Panc1 (cell line): Measurements from ENCODE around the gene CDC42BPA. TPM values are rescaled to one million over a fixed set of nuclear protein-coding genes. Genes with fewer than 3 reads are reported as not detected.

ENCODE experiments used
- ATAC-seq: fragments of 200-7000 bp; cut with Tn5 transposase; 2 replicates; pipeline ENCODE4 v1.9.1; 2020; ENCODE audit warnings: mild to moderate bottlenecking, moderate library complexity
- BruUV-seq: library from RNA; stranded (reverse); fragments of 400-500 nt; replicated peaks from 2 replicates; lab custom pipeline; 2021; lab: Mats Ljungman, UMichigan
- CTCF ChIA-PET: fragments of 300-600 bp; sonication (Branson Sonifier 250); formaldehyde crosslinking; loops from one replicate; lab custom pipeline; 2022; ENCODE audit warnings: antibody characterized with exemption; lab: Charles Lee
- POLR2A ChIA-PET: fragments of 300-600 bp; sonication (Branson Sonifier 250); formaldehyde crosslinking; loops from one replicate; lab custom pipeline; 2022; ENCODE audit warnings: antibody characterized with exemption; lab: Charles Lee
- DNase-seq: peaks from one replicate; pipeline ENCODE4 v3.0.0-alpha.2; 2010; ENCODE audit warnings: low read depth, low spot score
- H3K27ac ChIP-seq: 2 replicates; pipeline ENCODE4 v1.5.1; 2011; ENCODE audit warnings: mild to moderate bottlenecking, low read length, inconsistent platforms
- H3K27me3 ChIP-seq: fragments of 200-500 bp; sonication (Bioruptor generic); 2 replicates; pipeline ENCODE4 v1.6.0; 2014; ENCODE audit warnings: low read length, inconsistent platforms; ENCODE audit not compliant: control insufficient read depth, insufficient read depth
- H3K36me3 ChIP-seq: fragments of 200-500 bp; sonication (Bioruptor generic); 2 replicates; pipeline ENCODE4 v1.5.1; 2014; ENCODE audit warnings: inconsistent platforms, mild to moderate bottlenecking, low read length, moderate library complexity; ENCODE audit not compliant: control insufficient read depth, insufficient read depth
- H3K4me1 ChIP-seq: 2 replicates; pipeline ENCODE4 v1.5.1; 2011; ENCODE audit warnings: inconsistent platforms, mild to moderate bottlenecking, low read length, moderate library complexity; ENCODE audit not compliant: control insufficient read depth, insufficient read depth
- H3K4me3 ChIP-seq, 2 experiments: 2 replicates each; pipeline ENCODE4 v1.5.1; 2011 to 2012; ENCODE audit warnings: low read depth in 2 of 2, low read length in 2 of 2, mild to moderate bottlenecking in 2 of 2, inconsistent platforms in 1 of 2, moderate library complexity in 1 of 2
- H3K9me3 ChIP-seq: fragments of 200-500 bp; sonication (Bioruptor generic); 2 replicates; pipeline ENCODE4 v1.5.1; 2014; ENCODE audit warnings: low read depth, mild to moderate bottlenecking, inconsistent platforms, low read length, moderate library complexity; ENCODE audit not compliant: control insufficient read depth, insufficient read depth
- POLR2AphosphoS5 ChIP-seq: IDR thresholded peaks from 2 replicates; pipeline ENCODE4 v1.6.1; 2012; ENCODE audit warnings: mild to moderate bottlenecking, low read depth, low read length, moderate library complexity
- SIN3A ChIP-seq: IDR thresholded peaks from 2 replicates; pipeline ENCODE4 v1.6.1; 2012; ENCODE audit warnings: low read depth, mild to moderate bottlenecking, low read length, moderate library complexity, borderline replicate concordance; ENCODE audit not compliant: insufficient read depth
- TCF7L2 ChIP-seq: IDR thresholded peaks from 2 replicates; pipeline ENCODE4 v1.6.1; 2011; ENCODE audit warnings: mild to moderate bottlenecking, low read depth, low read length, inconsistent platforms
- in situ Hi-C: cut with HindIII; loops from 2 replicates; pipeline ENCODE4 v1.10.0; 2016; ENCODE audit warnings: low sequenced_read_pairs, low pct_unique_long_range_greater_than_20kb
- intact Hi-C: fragments of 100-400 bp; cut with micrococcal nuclease; formaldehyde crosslinking; loops from one replicate; pipeline ENCODE4 v1.10.0; 2022; ENCODE audit not compliant: unreplicated experiment
- total RNA-seq: library from RNA; stranded (reverse); gene quantifications from one replicate; pipeline ENCODE4 v1.2.1, GENCODE V29; 2021; ENCODE audit not compliant: unreplicated experiment
- TF ChIP-seq, protein P1 (sequence below): fragments of 450-650 bp; IDR thresholded peaks from 2 replicates; pipeline ENCODE4 v1.5.1; 2017; ENCODE audit warnings: mild to moderate bottlenecking
- TF ChIP-seq, protein P2 (sequence below), 2 experiments: IDR thresholded peaks; 2 replicates each; pipeline ENCODE4 v1.6.1; 2011 to 2012; ENCODE audit warnings: low read depth in 2 of 2, control low read depth in 1 of 2, low read length in 1 of 2, mild to moderate bottlenecking in 1 of 2, moderate library complexity in 1 of 2; ENCODE audit not compliant: insufficient read depth in 1 of 2

The CDC42BPA gene
- total RNA-seq, 1 experiment from 2014 or later: 32.8 TPM

DNA sequence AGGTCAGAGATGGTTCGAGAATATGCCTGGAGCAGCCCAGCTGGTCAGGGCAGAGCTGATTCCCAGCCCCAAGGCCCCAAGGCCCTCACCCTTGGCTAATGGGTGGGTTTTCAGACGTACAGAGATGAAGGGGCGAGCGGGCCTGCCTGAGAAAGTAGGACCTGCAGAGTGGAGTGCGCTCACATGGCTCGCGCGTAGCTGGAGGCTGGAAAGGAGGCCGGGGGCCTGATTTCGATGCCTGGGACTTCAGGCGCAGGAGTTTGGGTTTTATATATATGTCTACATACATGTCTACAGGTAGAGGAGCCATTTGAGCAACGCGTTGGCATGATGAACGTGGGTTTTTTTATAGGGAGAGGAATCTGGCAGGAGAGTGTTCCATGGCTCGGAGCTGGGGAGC lies 369.3 kb downstream of the CDC42BPA start:
- in situ Hi-C loops: no loop called here
- TF ChIP-seq TCF7L2 (no peak), POLR2AphosphoS5 (no peak), SIN3A (no peak)
- TF ChIP-seq, protein P1, sequence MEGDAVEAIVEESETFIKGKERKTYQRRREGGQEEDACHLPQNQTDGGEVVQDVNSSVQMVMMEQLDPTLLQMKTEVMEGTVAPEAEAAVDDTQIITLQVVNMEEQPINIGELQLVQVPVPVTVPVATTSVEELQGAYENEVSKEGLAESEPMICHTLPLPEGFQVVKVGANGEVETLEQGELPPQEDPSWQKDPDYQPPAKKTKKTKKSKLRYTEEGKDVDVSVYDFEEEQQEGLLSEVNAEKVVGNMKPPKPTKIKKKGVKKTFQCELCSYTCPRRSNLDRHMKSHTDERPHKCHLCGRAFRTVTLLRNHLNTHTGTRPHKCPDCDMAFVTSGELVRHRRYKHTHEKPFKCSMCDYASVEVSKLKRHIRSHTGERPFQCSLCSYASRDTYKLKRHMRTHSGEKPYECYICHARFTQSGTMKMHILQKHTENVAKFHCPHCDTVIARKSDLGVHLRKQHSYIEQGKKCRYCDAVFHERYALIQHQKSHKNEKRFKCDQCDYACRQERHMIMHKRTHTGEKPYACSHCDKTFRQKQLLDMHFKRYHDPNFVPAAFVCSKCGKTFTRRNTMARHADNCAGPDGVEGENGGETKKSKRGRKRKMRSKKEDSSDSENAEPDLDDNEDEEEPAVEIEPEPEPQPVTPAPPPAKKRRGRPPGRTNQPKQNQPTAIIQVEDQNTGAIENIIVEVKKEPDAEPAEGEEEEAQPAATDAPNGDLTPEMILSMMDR: no peak
- TF ChIP-seq, protein P2, sequence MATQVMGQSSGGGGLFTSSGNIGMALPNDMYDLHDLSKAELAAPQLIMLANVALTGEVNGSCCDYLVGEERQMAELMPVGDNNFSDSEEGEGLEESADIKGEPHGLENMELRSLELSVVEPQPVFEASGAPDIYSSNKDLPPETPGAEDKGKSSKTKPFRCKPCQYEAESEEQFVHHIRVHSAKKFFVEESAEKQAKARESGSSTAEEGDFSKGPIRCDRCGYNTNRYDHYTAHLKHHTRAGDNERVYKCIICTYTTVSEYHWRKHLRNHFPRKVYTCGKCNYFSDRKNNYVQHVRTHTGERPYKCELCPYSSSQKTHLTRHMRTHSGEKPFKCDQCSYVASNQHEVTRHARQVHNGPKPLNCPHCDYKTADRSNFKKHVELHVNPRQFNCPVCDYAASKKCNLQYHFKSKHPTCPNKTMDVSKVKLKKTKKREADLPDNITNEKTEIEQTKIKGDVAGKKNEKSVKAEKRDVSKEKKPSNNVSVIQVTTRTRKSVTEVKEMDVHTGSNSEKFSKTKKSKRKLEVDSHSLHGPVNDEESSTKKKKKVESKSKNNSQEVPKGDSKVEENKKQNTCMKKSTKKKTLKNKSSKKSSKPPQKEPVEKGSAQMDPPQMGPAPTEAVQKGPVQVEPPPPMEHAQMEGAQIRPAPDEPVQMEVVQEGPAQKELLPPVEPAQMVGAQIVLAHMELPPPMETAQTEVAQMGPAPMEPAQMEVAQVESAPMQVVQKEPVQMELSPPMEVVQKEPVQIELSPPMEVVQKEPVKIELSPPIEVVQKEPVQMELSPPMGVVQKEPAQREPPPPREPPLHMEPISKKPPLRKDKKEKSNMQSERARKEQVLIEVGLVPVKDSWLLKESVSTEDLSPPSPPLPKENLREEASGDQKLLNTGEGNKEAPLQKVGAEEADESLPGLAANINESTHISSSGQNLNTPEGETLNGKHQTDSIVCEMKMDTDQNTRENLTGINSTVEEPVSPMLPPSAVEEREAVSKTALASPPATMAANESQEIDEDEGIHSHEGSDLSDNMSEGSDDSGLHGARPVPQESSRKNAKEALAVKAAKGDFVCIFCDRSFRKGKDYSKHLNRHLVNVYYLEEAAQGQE (IDR thresholded peaks at IDR 0.05; ENCODE audit: insufficient read depth in 1 of 2, low read depth in 2 of 2, low read length in 1 of 2): no peak
- POLR2A ChIA-PET: no interaction called here
- H3K36me3 ChIP-seq: no peaks in the 10 kb centered on the region
- no peak overlapping the region for H3K4me3 ChIP-seq
- no peak overlapping the region for H3K27ac ChIP-seq
- H3K27me3 ChIP-seq: no peaks in the 10 kb centered on the region
- no peak for DNase-seq
- no peaks in the 10 kb centered on the region for H3K9me3 ChIP-seq
- H3K4me1 ChIP-seq: peaks cover 21% of the 10 kb centered on the region
- no peak for ATAC-seq
- intact Hi-C loops: no loop called here
- CTCF ChIA-PET: no interaction called here
- no TSS peak for BruUV-seq

DNA sequence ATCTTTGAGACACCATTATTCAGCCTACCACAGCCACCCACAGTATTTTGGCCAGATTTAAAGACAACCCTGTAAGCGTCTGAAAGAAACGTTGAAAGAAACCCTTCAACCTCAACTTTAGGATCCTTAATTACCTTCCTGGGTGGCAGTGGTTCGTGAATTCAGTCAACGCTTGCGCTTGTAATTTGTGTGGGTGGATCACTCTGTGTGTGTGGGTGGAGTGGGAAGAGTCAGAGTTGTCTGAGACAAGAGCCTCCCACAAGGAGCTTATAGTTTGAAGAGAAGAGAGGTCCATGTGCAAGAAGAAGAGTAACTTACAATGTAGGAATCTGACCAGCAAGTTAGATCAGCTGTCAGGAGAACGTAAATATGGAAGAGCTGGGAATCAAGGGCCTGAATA lies 369.8 kb downstream of the CDC42BPA start:
- Histone ChIP-seq H3K4me3 (no peak overlapping the region), H3K27me3 (no peaks in the 10 kb centered on the region), H3K36me3 (no peaks in the 10 kb centered on the region), H3K9me3 (no peaks in the 10 kb centered on the region), H3K27ac (no peak overlapping the region), H3K4me1 (peaks cover 21% of the 10 kb centered on the region)
- intact Hi-C loops (no loop called here), in situ Hi-C loops (no loop called here)
- TF ChIP-seq POLR2AphosphoS5 (no peak), TCF7L2 (no peak), SIN3A (no peak)
- TF ChIP-seq, protein P2 (IDR thresholded peaks at IDR 0.05; ENCODE audit: insufficient read depth in 1 of 2, low read depth in 2 of 2, low read length in 1 of 2): no peak
- TF ChIP-seq, protein P1: no peak
- BruUV-seq: no TSS peak
- ATAC-seq (no peak), DNase-seq (no peak)
- POLR2A ChIA-PET: no interaction called here
- CTCF ChIA-PET: no interaction called here
